Measurements from ENCODE around the gene SCARB1.

SCARB1 gene

GRCh38 chr12:124868252-124869058 is 4.8 kb upstream of the SCARB1 start:
- CTCF ChIA-PET, result no interaction called here
- no peak overlapping the region for H3K27ac ChIP-seq
- POLR2A ChIA-PET (ENCODE audit: low non-redundant PET), result no interaction called here
- TF ChIP-seq CTCF (conservative IDR thresholded peaks at IDR 0.05; ENCODE audit: low read depth), result no peak
- no peak for DNase-seq (ENCODE audit: low spot score)

- ChIA-PET POLR2A (ENCODE audit: low non-redundant PET) (no interaction called here), CTCF (interaction anchor here (0.5 kb wide), 1 partner anchor 90 kb away, joined by 3 read pairs; no protein-coding TSS in a partner anchor)
- DNase-seq (ENCODE audit: low spot score), result peak; percentile 29
- TF ChIP-seq CTCF (conservative IDR thresholded peaks at IDR 0.05; ENCODE audit: low read depth), result no peak
- H3K27ac ChIP-seq, result no peak overlapping the region
Observed at GRCh38 chr12:124867401-124867930, 3.8 kb upstream of the SCARB1 start.

DNA sequence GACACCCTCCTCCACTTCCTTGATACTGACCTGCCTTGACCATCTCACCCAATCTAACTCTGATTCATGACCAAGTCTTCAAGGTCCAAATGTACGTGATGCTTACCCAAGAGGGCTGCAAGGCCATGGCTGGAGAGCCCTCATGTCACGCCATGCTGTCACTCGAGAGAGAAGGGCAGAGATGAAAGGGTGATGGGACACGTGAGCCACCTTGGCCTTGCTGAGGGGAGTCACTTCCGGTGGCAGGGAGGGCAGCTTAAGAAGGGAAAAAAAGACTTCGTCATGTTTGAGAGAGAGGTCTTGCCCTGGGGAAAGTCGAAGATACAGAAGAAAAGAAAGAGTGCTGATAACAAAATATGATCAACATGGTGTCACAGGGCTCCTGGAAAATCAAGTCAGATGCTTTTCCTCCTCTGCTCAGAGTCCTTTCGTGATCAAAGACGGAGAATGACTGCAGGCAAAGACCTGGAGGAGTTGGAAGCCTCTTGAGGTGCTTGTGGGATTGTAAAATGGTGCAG is 3.3 kb upstream of the SCARB1 start:
- DNase-seq (ENCODE audit: low spot score), result no peak
- ChIA-PET POLR2A (ENCODE audit: low non-redundant PET) (no interaction called here), CTCF (no interaction called here)
- TF ChIP-seq CTCF (conservative IDR thresholded peaks at IDR 0.05; ENCODE audit: low read depth), result no peak
- no peak overlapping the region for H3K27ac ChIP-seq

DNA sequence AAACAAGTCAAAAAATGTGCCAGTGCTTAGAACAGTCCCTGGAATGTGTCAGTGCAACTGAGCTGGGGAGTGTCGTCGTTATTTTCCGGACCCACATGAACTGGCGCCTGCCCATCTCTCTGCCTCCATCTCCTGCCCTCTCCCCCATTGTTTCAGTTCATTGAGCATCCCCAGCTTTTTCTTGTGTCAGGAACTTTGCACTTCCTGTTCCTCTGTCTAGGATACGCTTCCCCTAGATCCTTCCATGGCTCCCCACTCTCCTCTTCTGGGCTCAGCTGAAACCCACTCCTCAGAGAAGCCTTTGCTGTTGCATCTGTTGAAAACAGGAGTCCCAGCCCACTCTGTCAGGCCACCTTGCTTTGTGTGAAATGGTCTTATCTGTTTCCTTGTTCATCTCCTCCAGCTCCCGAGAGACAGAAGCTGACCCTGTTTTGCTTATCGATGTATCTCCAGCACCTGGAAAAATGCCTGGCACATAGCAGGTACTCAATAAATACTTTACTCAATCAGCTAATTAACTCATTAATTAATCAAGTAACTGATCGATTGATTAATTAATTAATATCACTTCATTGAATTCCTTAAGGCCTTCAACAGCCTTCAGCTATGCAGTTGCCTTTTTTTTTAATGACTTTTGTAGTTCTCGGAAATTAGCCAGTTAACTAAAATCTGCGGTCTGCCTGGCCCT is 2.7 kb upstream of the SCARB1 start:
- ChIA-PET CTCF (interaction anchor here (0.8 kb wide), 1 partner anchor 24 kb away, joined by 3 read pairs; no protein-coding TSS in a partner anchor), POLR2A (ENCODE audit: low non-redundant PET) (no interaction called here)
- H3K27ac ChIP-seq, result no peak overlapping the region
- no peak for DNase-seq (ENCODE audit: low spot score)
- no peak for TF ChIP-seq CTCF (conservative IDR thresholded peaks at IDR 0.05; ENCODE audit: low read depth)

DNA sequence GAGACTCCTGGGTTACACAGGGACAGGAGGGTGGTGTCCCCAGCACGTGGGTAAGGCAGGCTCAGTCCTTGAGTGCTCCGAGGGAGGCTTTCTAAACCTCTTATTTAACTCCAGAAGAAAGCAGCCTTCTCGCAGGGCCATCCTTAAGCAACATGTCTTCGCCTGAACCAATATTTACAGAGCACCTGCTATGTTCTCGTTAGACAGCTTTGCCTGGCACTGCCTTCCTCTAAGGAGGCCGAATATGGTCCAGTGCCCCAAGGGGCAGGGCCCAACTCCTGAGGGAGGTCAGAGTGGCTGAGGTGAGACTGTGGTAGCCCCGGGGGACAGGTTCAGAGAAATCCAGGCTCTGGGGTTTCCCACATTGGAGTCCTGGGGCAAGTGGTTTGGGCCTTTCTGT is 2.1 kb upstream of the SCARB1 start:
- no peak for DNase-seq (ENCODE audit: low spot score)
- POLR2A ChIA-PET (ENCODE audit: low non-redundant PET), result no interaction called here
- no peak overlapping the region for H3K27ac ChIP-seq
- no peak for TF ChIP-seq CTCF (conservative IDR thresholded peaks at IDR 0.05; ENCODE audit: low read depth)
- CTCF ChIA-PET, result interaction anchor here (0.8 kb wide), 1 partner anchor 25 kb away, joined by 3 read pairs; no protein-coding TSS in a partner anchor

DNA sequence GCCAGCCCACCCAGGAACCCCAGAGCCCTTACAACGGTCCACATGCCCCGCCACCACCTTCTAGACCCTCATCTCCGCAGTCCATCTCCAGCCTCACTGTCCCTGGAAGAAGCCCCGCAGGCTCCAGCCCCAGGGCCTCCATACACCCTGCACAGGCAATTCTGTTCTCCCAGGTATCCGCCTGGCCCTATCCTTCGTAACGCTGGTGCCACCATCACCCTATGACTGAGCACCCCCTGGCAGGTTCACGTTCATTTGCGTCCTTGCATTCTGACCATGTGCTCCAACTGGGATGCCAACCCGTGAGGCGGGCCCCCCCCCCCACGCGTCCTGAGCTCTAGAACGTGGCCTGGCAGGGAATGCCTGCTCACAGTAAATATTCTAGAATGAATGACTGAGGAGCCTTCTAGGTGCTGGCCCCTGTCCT is 675 bp upstream of the SCARB1 start:
- ChIA-PET CTCF (interaction anchor here (0.7 to 1.0 kb wide), 3 partner anchors 42 to 1142 kb away, joined by 3 read pairs; no protein-coding TSS in a partner anchor), POLR2A (ENCODE audit: low non-redundant PET) (interaction anchor here (0.7 kb wide), 1 partner anchor 15 kb away, joined by 3 read pairs; no protein-coding TSS in a partner anchor)
- DNase-seq (ENCODE audit: low spot score), result no peak
- peak overlapping the region; percentile 77 for H3K27ac ChIP-seq
- no peak for TF ChIP-seq CTCF (conservative IDR thresholded peaks at IDR 0.05; ENCODE audit: low read depth)

All from RWPE1 (cell line).